ENCODE results near the gene ZDHHC6.

DNA sequence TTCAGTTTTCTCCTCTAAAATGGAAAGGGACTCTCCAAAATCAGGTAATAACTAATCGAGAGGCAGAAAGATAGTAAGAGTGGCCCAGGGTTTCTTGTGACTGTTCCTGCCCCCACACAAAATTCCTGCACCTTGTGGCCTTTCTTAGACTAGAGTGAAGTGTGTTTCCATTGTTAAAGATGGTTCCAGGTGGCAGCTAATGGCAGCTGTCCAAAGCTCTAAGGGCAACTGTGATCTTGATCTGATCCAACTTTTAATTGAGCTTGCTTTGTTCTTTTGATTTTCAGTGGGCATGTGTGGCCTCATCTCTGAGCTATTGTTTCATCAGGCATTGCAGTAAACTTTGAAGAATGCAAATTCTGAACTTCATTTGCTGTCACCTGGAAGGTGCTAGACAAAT is 53.4 kb downstream of the ZDHHC6 start:
- TF ChIP-seq, protein P1, sequence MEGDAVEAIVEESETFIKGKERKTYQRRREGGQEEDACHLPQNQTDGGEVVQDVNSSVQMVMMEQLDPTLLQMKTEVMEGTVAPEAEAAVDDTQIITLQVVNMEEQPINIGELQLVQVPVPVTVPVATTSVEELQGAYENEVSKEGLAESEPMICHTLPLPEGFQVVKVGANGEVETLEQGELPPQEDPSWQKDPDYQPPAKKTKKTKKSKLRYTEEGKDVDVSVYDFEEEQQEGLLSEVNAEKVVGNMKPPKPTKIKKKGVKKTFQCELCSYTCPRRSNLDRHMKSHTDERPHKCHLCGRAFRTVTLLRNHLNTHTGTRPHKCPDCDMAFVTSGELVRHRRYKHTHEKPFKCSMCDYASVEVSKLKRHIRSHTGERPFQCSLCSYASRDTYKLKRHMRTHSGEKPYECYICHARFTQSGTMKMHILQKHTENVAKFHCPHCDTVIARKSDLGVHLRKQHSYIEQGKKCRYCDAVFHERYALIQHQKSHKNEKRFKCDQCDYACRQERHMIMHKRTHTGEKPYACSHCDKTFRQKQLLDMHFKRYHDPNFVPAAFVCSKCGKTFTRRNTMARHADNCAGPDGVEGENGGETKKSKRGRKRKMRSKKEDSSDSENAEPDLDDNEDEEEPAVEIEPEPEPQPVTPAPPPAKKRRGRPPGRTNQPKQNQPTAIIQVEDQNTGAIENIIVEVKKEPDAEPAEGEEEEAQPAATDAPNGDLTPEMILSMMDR (IDR thresholded peaks at IDR 0.05; ENCODE audit: insufficient read depth, low read length) = no peak
- TF ChIP-seq SPI1 (IDR thresholded peaks at IDR 0.05; ENCODE audit: borderline replicate concordance, low read depth) (no peak), REST (IDR thresholded peaks at IDR 0.05; ENCODE audit: insufficient replicate concordance, low read depth) (no peak)

All from HL-60 (cell line).